DMS 273 (cell line): ENCODE measurements around the gene AMPD3.

ENCODE experiments used
- DNase-seq: peaks from one replicate; lab custom pipeline; 2025; ENCODE audit not compliant: unreplicated experiment; lab: John Stamatoyannopoulos, UW

Gene AMPD3

DNA sequence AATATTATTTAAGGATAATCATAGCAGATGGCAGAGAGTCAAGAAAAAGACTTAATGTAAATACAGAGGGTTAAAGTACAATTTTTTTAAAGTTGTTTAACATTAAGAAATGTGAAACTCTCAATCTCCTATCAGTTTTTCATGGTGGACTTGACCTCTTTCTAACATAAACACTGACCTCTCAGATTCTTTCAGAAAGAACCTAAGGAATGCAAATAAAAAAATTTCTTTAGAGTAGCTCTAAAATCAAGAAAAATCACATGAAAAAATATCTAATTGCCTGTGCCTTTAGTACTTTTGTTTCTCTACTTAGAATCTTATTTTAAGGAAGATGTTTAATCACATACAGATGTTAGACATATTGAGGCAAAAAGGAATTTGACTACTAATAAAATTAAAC, 73.1 kb downstream of the AMPD3 start:
- DNase-seq, result no peak

DNA sequence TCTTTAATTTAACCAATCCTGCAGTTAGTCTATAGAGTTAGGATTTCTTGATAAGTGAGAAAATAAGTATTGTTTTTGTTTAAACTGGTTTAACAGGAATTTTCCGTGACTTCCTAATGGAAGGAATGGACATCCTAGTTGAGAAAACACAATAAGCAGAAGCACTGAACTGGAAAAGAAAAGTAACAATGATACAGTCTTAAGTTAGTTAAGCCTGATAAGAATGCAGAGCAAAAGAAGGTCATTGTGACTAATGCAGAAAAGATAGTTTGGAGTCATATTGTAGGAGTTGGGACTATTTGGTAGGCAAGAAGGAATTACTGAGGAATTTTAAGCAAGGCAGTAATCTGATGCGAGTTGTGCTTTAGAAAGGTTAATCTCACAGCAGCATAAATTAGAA, 74.2 kb downstream of the AMPD3 start:
- DNase-seq, result no peak

DNA sequence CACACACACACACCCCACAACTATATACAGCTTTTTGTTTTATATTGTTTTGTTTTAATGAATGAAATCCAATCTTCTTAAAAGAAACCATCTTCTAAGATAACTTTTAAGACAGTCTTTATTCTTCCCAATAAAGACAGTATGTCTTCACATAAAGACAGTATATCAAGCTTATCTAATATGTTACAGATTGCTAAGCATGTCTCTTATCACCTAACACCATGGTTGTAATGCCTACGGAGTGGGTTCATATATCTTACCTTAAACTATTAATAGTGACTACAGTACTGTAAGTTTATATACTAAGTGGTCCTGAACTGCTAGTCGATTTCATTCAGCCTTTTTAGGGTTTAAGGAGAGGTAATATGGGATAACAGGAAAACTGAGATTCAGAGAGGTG, 77.5 kb downstream of the AMPD3 start:
- no peak for DNase-seq

DNA sequence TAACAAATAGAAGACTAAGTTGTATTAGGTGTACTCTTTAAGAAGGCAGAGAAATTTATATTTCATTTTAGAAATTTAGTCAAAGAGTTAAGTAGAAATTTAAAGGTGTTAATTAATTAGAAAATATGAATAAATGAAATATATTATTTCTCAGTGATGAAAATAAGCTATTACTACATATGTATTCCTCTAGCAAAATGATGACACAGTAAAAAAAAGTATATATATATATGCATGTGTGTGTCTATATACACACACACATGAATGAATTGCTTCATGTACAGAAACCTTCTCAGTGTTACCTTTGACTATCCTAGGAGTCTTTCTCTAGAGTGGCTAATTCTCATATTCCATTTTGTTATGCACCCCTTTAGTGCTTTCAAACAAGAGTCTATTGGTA, 78.3 kb downstream of the AMPD3 start:
- no peak for DNase-seq

DNA sequence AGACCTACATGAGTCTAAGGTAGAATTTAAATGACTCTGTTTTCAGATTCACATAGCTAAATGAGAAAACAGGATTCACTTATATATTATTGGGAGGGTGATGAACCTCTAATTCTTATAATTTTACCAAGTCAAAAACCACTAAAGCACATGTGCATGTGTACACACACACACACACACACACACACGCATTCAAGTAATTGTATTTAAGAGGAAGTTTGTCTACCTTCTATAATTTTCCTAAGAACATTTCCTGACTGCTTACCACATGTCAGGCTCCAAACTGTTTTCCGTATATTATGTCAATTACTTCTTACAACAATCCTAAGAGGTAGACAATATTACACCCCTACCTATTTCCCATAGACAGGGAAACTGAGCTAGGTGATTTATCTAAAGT, 79.3 kb downstream of the AMPD3 start:
- DNase-seq, result no peak

DNA sequence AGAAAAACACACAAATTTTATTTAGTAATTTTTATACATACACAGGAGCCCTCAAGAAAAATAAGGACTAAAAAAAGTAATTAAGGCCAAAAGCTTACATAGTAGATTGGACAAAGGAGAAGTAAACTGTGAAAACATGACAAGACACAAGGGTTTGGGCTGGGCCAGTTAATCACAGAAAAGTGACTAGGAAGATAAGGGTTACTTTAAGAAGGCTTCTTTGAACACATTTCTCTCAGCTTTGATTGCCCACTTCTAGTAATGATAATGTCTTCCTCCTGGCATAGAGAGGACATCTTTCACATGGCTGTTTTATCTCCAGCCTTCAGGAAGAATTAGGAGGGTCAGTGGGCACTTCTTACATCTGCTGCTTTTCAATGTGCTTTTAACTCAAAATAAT, 82.5 kb downstream of the AMPD3 start:
- no peak for DNase-seq

DNA sequence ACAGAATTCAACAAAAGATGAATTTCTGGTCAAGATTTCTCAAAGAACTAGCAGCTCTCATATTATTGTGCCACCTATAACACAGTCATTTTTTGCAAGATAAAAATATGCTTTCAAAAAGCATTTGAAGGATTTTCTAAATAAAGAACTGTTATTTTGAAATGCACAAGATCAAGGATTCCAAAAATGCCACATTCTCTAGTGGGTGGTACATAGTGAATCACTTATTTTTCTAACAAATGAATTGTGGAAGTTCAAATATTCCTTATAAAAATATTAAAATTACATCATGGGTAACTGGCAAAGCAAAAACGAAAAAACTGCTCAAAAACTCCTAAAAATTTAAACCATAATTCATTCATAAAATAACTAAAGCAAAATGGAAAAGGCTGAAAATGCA, 83.9 kb downstream of the AMPD3 start:
- no peak for DNase-seq

DNA sequence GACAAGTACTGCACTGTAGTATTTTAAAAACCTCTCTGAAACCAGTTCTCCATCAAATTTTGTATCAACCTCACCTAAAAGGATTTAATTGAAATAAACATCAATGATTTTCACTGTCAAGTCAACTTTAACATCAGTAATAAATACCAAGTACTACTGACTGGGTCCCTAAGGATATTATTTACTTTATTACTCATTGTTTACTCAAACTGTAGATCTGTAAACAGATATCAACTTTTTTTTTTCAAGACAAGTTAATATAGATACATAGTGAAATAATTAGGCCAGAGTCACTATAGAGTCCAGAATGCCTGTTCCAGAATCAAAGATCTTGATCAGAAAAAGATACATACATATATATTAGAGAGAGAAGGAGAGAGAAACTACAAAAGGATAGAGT, 84.3 kb downstream of the AMPD3 start:
- no peak for DNase-seq

DNA sequence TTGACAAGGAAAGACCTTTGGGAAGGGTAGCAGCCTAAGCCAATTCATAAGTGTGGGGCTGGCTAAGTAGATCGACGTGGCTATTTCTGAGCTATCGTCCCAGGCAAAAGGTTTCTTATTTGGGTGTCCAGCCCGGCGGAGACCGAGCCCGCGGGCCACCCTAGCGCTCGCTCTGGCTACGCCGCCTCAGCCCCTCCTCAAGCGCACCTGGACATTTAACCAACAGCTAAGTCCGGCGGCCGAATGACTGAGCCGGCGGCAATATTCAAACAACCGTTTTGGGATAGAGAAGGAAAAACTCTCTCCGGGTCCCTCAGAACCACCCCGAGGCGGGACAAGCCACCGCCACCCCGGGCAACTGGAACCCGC, 85.5 kb downstream of the AMPD3 start:
- peak; percentile 50 for DNase-seq

DNA sequence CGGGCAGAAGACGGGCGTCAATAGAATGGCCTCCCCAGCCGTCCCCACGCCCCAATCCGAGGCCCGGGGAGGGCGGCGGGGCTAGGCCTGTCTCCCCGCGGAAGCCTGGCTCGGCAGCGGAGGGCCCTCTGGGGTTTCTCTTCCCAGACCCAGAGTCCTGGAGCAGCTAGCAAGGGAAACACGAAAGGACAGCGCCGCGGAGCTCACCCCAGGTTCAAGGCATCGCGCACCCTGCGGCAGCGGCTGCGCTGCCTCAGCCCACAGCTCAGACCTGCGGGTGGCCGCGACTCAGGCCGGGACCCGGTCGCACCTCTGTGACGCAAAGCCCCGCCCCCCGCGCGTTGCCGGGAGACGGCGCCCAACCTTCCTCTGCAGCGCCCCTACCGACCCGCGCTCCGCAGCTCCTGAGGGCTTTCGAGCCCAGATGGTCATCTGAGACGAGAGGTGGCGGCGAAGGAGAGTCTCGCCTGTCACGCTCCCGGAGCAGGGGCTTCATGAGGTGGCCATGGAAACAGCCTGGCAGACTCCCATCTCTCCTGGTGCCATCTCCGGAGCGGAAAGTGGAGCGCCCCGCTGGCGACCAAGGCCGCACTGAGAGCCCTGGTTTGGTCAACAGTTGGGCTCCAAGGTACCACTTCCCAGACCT, 86.0 kb downstream of the AMPD3 start, which contains the start of gene RNF141:
Gene RNF141, minus strand, starts transcription at position 273 of the 646 bp plus-strand sequence. CDS start 7,029 bp downstream, outside the sequence.
- DNase-seq, result peak; percentile 97

DNA sequence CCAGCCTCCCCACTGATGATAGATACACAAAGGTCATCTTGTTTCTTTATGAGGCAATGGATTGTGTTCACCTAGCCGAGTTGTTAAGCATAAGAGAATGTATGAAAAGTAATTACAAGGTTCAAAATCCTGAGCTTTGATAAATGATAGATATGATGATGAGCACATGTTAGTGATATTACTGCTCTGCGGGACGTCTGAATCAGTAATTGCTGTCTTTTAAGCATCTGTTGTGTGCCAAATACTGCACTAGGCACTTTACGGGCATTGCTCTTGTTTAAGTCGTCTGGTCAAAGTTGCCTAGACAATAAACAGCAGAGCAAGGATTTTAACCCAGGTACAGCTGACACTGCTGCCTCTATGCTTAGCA, 86.5 kb downstream of the AMPD3 start:
- DNase-seq, result peak; percentile 53

DNA sequence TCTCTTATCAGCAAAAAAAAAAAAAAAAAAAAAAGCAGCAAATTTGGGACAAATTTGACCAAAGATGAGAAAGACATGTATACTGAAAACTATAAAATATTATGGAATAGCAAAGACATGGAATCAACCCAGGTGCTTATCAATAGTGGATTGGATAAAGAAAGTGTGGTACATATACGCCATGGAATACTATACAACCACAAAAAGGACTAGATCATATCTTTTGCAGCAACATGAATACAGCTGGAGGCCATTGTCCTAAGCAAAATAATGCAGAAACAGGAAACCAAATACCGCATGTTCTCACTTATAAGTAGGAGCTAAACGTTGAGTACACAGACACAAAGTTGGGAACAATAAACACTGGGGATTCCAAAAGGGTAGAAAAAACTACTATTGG, 87.7 kb downstream of the AMPD3 start:
- no peak for DNase-seq

DNA sequence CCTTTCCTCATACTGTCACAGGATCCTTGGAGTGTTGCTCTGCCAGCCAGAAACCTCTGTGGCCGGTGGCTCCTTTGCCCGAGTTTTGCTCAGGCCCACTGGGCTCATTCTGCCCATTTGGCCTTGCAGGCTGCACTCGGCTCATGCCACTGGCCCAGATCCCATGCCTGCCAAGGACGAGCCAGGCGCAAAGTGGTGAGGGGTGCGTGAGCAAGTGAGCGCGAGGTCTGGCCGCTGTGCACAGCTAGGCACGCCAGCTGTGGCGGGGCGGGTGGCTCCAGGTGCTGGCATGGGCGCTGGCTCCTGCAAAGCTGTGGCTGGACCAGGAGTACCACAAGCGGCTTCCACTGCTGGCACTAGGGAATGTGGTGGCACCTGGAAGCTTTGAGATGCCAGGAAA, 88.7 kb downstream of the AMPD3 start:
- no peak for DNase-seq

DNA sequence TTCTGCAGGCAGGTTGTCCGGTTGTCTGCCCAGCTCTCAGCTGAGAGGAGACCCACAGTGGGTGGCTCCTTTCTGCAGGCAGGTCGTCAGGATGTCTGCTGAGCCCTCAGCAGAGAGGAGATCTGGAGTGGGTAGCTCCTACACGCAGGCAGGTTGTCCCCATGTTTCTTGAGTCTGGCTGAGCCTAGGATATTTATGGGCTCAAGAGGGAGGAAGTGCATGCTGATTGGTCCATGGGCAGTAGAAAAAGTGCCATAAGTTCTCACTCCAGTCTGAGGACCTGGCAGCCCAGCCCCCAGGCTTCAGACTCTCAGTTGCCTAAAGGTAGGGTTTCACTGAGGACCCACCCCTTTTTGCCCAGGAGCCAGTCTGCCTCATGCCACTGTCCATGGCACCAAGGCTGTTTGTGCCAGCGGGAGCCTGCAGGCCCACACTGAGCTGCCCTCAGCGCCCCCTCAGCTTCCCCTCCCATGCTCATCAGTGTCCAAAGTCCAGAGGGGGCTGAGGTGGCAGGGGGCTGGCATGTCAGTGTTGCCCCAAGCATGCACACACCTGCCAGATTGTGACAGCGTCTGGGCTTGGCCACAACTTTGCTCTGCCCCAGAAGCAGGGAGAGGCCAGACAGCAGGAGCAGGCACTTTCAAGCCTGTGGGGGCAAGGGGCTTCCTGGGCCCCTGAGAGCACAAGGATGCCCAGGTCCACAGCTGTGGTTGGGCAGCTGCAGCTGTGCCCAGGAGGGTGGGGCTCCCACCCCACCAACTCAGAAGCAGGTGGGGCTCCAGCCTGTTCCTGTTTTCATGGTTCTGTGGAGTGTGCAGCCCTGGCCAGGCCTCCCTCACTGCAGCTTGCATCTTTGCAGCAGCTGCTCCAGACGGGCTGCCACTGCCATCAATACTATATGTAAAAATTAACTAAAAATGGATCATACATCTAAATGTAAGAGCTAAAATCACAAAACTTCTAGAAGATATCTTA, 89.7 kb downstream of the AMPD3 start:
- no peak for DNase-seq

DNA sequence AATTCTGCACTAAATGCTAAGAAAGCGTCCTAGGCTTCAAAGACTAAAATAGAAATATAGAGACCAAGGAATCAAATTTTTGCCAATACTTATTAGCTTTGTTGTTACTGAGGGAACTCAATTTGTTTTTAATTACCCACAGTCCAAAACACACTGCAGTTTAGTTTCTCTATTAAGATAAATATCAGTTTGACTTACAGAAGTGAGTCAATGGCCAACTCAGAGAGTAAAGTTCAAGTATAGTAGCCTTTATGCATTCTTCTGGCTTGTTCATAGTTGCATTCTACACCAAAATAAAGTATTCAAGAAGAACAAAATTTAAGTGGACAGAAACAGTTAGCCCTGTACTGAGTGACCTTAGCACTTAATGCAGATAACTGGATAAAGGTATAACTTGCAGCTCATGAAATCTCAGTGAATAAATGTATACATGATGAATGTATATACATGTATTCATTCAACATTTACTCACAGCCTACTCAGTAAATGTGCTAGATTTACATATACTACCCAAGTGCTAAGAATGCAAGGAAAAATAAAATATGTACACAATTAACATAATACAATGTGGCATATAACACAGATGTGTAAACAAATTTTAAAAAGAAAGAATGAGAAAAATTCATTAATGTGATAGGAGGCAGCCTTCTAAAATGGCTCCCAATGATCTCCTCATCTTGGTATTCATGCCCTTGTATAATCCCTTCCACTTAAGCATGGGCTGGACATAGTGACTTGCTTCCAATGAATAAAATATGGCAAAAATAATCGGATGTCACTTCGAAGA, 95.6 kb downstream of the AMPD3 start:
- no peak for DNase-seq

DNA sequence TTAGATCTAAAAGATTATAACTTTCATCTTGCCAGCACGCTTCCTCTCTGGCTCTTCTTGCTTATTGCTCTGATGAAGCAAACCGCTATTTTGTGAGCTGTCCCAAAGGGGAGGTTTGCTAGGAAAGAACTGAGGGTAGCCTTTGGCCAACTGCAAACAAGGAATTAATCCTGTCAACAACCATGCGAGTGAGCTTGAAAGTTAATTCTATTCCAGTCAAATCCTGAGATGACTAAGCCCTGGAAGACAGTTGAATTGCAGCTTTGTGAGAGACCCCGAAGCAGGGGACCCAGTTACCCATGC, 96.2 kb downstream of the AMPD3 start:
- DNase-seq, result no peak

DNA sequence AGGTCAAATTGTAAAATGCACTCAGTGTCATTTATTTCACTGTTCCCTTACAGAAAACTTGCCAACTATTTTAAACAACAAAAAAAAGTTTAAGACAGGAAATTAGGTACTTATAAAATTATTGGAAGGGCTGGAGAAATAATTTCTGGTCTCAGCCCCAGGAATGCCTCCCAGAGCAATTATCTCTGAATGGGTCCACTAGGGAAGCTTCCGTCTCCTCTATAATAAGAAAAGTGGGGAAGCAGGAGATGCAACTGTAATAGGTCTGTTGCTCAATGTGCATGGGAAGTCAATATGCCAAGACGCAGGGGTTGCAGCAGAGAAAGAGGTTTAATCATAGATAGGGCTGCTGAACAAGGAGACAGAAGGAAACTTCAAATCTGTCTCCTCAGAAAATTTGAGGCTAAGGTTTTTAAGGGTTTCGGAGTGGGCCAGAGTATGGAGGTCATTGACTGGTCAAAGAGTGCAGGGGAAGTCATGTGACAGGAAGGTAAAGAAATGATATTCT, 96.8 kb downstream of the AMPD3 start:
- DNase-seq, result no peak

DNA sequence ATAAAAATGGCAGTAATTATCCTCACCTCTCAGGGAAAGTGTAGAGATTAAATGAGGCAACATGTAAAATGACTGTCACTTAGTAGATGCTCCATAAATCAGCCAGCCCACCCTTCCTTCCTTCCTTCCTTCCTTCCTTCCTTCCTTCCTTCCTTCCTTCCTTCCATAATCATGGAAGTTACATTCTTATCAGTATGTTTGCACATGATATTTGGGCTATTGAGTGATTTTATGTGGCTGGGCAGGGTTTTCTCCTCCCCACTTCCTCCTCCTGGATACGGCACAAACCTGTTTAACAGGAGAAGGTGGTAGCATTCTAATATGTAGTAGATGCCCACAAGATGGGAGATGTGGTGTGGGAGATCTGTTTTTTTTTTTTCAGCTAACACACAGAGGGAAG, 101.5 kb downstream of the AMPD3 start:
- DNase-seq, result no peak
